Measurements from ENCODE around the gene FAT4. TPM values are rescaled to one million over a fixed set of nuclear protein-coding genes. Genes with fewer than 3 reads are reported as not detected.

FAT4 gene
- polyA plus RNA-seq, 1 donor from 2014 or later, result 5.6 TPM

DNA sequence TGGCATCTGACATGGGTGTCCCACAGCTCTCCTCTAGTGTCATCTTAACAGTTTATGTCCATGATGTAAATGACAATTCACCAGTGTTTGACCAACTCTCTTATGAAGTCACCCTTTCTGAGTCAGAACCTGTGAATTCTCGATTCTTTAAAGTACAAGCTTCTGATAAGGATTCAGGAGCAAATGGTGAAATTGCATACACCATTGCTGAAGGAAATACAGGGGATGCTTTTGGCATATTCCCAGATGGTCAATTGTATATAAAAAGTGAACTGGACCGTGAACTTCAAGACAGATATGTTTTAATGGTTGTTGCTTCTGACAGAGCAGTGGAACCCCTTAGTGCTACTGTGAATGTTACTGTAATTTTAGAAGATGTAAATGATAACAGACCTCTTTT is 4.6 kb downstream of the FAT4 start:
- Histone ChIP-seq H3K4me3 (ENCODE audit: low read length) (peak overlapping the region; percentile 82), H3K79me2 (replicated peaks; ENCODE audit: insufficient read depth, low read length) (peaks cover 76% of the 10 kb centered on the region)
- no peak for TF ChIP-seq EZH2 (IDR thresholded peaks at IDR 0.05; ENCODE audit: borderline replicate concordance, insufficient read depth, low read length, poor library complexity, severe bottlenecking)
- TF ChIP-seq, protein P1, sequence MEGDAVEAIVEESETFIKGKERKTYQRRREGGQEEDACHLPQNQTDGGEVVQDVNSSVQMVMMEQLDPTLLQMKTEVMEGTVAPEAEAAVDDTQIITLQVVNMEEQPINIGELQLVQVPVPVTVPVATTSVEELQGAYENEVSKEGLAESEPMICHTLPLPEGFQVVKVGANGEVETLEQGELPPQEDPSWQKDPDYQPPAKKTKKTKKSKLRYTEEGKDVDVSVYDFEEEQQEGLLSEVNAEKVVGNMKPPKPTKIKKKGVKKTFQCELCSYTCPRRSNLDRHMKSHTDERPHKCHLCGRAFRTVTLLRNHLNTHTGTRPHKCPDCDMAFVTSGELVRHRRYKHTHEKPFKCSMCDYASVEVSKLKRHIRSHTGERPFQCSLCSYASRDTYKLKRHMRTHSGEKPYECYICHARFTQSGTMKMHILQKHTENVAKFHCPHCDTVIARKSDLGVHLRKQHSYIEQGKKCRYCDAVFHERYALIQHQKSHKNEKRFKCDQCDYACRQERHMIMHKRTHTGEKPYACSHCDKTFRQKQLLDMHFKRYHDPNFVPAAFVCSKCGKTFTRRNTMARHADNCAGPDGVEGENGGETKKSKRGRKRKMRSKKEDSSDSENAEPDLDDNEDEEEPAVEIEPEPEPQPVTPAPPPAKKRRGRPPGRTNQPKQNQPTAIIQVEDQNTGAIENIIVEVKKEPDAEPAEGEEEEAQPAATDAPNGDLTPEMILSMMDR (IDR thresholded peaks at IDR 0.05; ENCODE audit: poor library complexity, severe bottlenecking), result no peak
- TF ChIP-seq REST (IDR thresholded peaks at IDR 0.05; ENCODE audit: borderline replicate concordance), result no peak
- no peak for TF ChIP-seq EP300 (conservative IDR thresholded peaks at IDR 0.05; ENCODE audit: poor library complexity, severe bottlenecking)
- TF ChIP-seq POLR2AphosphoS5 (IDR thresholded peaks at IDR 0.05), result no peak

GRCh38 chr4:125321709-125322365 is 7.1 kb downstream of the FAT4 start:
- no peaks in the 10 kb centered on the region for H4K20me1 ChIP-seq (ENCODE audit: insufficient read depth)
- H3K9me3 ChIP-seq (ENCODE audit: low read length), result no peaks in the 10 kb centered on the region
- no peaks in the 10 kb centered on the region for H3K36me3 ChIP-seq (ENCODE audit: insufficient read depth, low read length)
- peak overlapping the region; percentile 85 for H3K4me2 ChIP-seq (ENCODE audit: low read length)
- H3K27me3 ChIP-seq (ENCODE audit: insufficient read depth, low read depth, low read length), result no peaks in the 10 kb centered on the region
- no peak overlapping the region for H3K9ac ChIP-seq (ENCODE audit: low read length)
- no peak overlapping the region for H3K27ac ChIP-seq (ENCODE audit: low read length)
- TF ChIP-seq RAD21 (conservative IDR thresholded peaks at IDR 0.05) (no peak), REST (IDR thresholded peaks at IDR 0.05; ENCODE audit: borderline replicate concordance) (no peak), SMC3 (conservative IDR thresholded peaks at IDR 0.05; ENCODE audit: poor library complexity) (no peak), EZH2 (IDR thresholded peaks at IDR 0.05; ENCODE audit: borderline replicate concordance, insufficient read depth, low read length, poor library complexity, severe bottlenecking) (no peak), TAF1 (IDR thresholded peaks at IDR 0.05; ENCODE audit: low read depth) (no peak), EP300 (conservative IDR thresholded peaks at IDR 0.05; ENCODE audit: poor library complexity, severe bottlenecking) (no peak), POLR2AphosphoS5 (IDR thresholded peaks at IDR 0.05) (no peak), MXI1 (conservative IDR thresholded peaks at IDR 0.05; ENCODE audit: poor library complexity, severe bottlenecking) (no peak)
- TF ChIP-seq, protein P1 (IDR thresholded peaks at IDR 0.05; ENCODE audit: poor library complexity, severe bottlenecking), result no peak
- no peaks in the 10 kb centered on the region for H3K9me2 ChIP-seq (ENCODE audit: insufficient read depth, low read length)
- H3K4me3 ChIP-seq (ENCODE audit: low read length), result peak overlapping the region; percentile 82
- H3K79me2 ChIP-seq (replicated peaks; ENCODE audit: insufficient read depth, low read length), result peaks cover 97% of the 10 kb centered on the region
- no peaks in the 10 kb centered on the region for H3F3A ChIP-seq (ENCODE audit: insufficient read depth, low read length, poor library complexity, severe bottlenecking)
- no peak overlapping the region for H2AFZ ChIP-seq (ENCODE audit: low read depth, low read length)

More for the DNA sequence above, 4.6 kb downstream of the FAT4 start:
- no peaks in the 10 kb centered on the region for H4K20me1 ChIP-seq (ENCODE audit: insufficient read depth)
- peak overlapping the region; percentile 2 for H3K4me2 ChIP-seq (ENCODE audit: low read length)
- no peak overlapping the region for H3K27ac ChIP-seq (ENCODE audit: low read length)
- no peaks in the 10 kb centered on the region for H3K27me3 ChIP-seq (ENCODE audit: insufficient read depth, low read depth, low read length)
- H3K9me2 ChIP-seq (ENCODE audit: insufficient read depth, low read length), result no peaks in the 10 kb centered on the region
- no peak overlapping the region for H2AFZ ChIP-seq (ENCODE audit: low read depth, low read length)
- no peaks in the 10 kb centered on the region for H3K36me3 ChIP-seq (ENCODE audit: insufficient read depth, low read length)
- no peak overlapping the region for H3K9ac ChIP-seq (ENCODE audit: low read length)
- no peaks in the 10 kb centered on the region for H3K9me3 ChIP-seq (ENCODE audit: low read length)
- H3F3A ChIP-seq (ENCODE audit: insufficient read depth, low read length, poor library complexity, severe bottlenecking), result no peaks in the 10 kb centered on the region
